Measurements from ENCODE around the gene DCAF4L1.

DNA sequence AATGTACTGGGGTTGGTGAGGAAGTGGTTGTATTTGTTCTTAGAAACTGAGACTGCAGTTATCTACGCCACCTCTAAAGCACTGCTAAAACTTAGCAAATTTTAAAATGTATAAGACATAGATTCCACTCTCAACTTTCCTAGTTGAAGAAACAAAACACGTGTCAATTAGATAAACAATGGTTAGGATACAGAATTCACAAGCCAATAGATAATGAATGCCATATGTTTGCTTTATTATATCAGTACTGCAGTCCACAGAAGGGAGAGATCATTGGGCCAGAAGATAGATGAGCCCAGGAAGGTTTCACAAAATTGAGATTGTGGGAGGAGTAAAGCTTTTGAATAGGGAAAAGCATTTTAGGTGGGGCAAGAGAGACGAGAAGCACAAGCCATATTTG lies 32.0 kb upstream of the DCAF4L1 start:
- TF ChIP-seq, protein P1, sequence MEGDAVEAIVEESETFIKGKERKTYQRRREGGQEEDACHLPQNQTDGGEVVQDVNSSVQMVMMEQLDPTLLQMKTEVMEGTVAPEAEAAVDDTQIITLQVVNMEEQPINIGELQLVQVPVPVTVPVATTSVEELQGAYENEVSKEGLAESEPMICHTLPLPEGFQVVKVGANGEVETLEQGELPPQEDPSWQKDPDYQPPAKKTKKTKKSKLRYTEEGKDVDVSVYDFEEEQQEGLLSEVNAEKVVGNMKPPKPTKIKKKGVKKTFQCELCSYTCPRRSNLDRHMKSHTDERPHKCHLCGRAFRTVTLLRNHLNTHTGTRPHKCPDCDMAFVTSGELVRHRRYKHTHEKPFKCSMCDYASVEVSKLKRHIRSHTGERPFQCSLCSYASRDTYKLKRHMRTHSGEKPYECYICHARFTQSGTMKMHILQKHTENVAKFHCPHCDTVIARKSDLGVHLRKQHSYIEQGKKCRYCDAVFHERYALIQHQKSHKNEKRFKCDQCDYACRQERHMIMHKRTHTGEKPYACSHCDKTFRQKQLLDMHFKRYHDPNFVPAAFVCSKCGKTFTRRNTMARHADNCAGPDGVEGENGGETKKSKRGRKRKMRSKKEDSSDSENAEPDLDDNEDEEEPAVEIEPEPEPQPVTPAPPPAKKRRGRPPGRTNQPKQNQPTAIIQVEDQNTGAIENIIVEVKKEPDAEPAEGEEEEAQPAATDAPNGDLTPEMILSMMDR (IDR thresholded peaks at IDR 0.05; ENCODE audit: low read depth, low read length) = no peak
- TF ChIP-seq EZH2phosphoT487 (IDR thresholded peaks at IDR 0.05; ENCODE audit: low read depth) = no peak

Measured in OCI-LY3 (cell line).